ENCODE measurements around the gene TKTL1.

The TKTL1 gene

DNA sequence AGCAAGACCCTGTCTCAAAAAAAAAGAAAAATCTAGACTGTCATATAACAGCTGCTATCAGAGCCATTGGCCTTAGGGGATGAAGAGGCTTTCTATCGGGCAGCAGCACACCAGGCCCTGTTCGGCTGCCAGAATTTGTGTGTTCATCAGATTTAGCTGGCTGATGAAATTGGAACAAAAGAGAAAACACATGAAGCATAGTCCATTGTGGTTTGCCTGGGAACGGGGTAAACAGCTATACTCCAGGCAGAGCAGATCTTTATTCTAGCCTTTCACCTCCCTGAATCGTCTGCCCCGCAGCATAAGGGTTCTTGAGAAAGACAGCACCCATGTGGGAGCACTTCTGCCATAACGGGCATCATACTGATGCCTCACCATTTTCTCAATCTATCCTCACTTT is 11.6 kb downstream of the TKTL1 start:
- no peak for TF ChIP-seq FOXP2 (optimal IDR thresholded peaks at IDR 0.05; ENCODE audit: borderline replicate concordance, extremely low read depth, extremely low read length, insufficient read depth)
- no peak for TF ChIP-seq REST (IDR thresholded peaks at IDR 0.05; ENCODE audit: insufficient read depth in 1 of 2, low read depth in 2 of 2, low read length in 2 of 2)
- TF ChIP-seq SIN3A (IDR thresholded peaks at IDR 0.05; ENCODE audit: borderline replicate concordance, insufficient read depth, low read length), result no peak
- TF ChIP-seq TAF1 (IDR thresholded peaks at IDR 0.05; ENCODE audit: borderline replicate concordance, insufficient read depth, low read length), result no peak
- no peak for TF ChIP-seq POLR2AphosphoS5 (IDR thresholded peaks at IDR 0.05; ENCODE audit: low read depth, low read length)

DNA sequence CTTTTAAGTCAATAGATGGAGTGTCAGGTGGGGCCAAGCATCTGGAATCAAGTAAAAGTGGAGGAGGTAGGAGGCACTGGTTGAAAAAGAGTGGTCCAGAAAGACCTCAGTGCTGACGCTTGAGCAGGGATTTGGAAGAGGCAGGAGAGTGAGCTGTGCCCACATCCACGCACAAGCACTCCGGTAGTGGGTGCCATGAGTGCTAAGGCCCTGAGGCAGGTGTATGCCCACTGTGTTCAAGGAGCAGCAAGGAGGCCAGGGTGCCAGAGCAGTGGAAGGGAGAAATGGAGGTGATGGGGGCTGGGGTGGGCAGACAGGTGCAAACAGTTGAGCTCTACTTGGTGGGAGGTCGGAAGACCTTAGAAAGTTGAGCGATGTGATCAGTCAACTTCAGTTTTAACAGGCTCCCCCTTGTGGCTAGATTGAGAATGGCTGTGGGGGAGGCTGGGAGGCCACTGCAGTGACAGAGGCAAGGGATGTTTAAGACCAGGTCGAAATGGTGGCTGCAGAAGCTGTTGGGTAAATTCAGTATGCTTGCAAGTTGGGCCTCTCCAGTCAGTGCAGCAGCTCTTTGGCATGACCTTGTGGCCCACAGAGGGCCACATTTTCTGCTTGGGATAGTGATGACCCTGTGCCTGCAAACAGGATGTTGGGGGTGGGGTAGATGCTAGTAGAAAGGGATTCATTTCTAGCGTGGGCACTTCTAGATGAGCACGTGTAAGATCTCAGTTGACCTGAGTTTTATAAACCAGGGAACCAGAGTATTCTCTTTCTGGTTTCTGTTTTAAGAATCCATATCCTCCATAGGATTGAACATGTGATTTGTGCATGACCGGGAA is 12.7 kb downstream of the TKTL1 start:
- TF ChIP-seq FOXP2 (optimal IDR thresholded peaks at IDR 0.05; ENCODE audit: borderline replicate concordance, extremely low read depth, extremely low read length, insufficient read depth), result no peak
- no peak for TF ChIP-seq POLR2AphosphoS5 (IDR thresholded peaks at IDR 0.05; ENCODE audit: low read depth, low read length)
- TF ChIP-seq SIN3A (IDR thresholded peaks at IDR 0.05; ENCODE audit: borderline replicate concordance, insufficient read depth, low read length), result no peak
- TF ChIP-seq TAF1 (IDR thresholded peaks at IDR 0.05; ENCODE audit: borderline replicate concordance, insufficient read depth, low read length), result no peak
- no peak for TF ChIP-seq REST (IDR thresholded peaks at IDR 0.05; ENCODE audit: insufficient read depth in 1 of 2, low read depth in 2 of 2, low read length in 2 of 2)

- TF ChIP-seq REST (IDR thresholded peaks at IDR 0.05; ENCODE audit: insufficient read depth in 1 of 2, low read depth in 2 of 2, low read length in 2 of 2) (no peak), TAF1 (IDR thresholded peaks at IDR 0.05; ENCODE audit: borderline replicate concordance, insufficient read depth, low read length) (no peak), FOXP2 (optimal IDR thresholded peaks at IDR 0.05; ENCODE audit: borderline replicate concordance, extremely low read depth, extremely low read length, insufficient read depth) (no peak), POLR2AphosphoS5 (IDR thresholded peaks at IDR 0.05; ENCODE audit: low read depth, low read length) (no peak), SIN3A (IDR thresholded peaks at IDR 0.05; ENCODE audit: borderline replicate concordance, insufficient read depth, low read length) (no peak)
These were observed 13.6 kb downstream of the TKTL1 start for GRCh38 chrX:154309041-154309775.

- TF ChIP-seq SIN3A (IDR thresholded peaks at IDR 0.05; ENCODE audit: borderline replicate concordance, insufficient read depth, low read length), result no peak
- TF ChIP-seq REST (IDR thresholded peaks at IDR 0.05; ENCODE audit: insufficient read depth in 1 of 2, low read depth in 2 of 2, low read length in 2 of 2), result no peak
- no peak for TF ChIP-seq TAF1 (IDR thresholded peaks at IDR 0.05; ENCODE audit: borderline replicate concordance, insufficient read depth, low read length)
- no peak for TF ChIP-seq FOXP2 (optimal IDR thresholded peaks at IDR 0.05; ENCODE audit: borderline replicate concordance, extremely low read depth, extremely low read length, insufficient read depth)
- TF ChIP-seq POLR2AphosphoS5 (IDR thresholded peaks at IDR 0.05; ENCODE audit: low read depth, low read length), result no peak
These were observed 15.3 kb downstream of the TKTL1 start for GRCh38 chrX:154310616-154311536.

All from PFSK-1 (cell line).